GM19468 (cell line): ENCODE data around the gene CALCOCO2.
"Not testable (repeated sequence)": the region's sequence is repeated elsewhere in the genome, so short reads cannot be mapped to it uniquely, and the experiment has no call there.

Experiments used
- ATAC-seq: cut with Tn5 transposase; IDR thresholded peaks from one replicate; pipeline ENCODE4 v1.9.1; 2021; ENCODE audit warnings: mild to moderate bottlenecking, moderate library complexity, moderate number of reproducible peaks; ENCODE audit not compliant: unreplicated experiment; ENCODE audit errors: extremely low read depth

CALCOCO2 gene

GRCh38 chr17:48820936-48821335 lies 9.9 kb upstream of the CALCOCO2 start:
- not testable (repeated sequence) for ATAC-seq

GRCh38 chr17:48825446-48826381 lies 5.1 kb upstream of the CALCOCO2 start:
- ATAC-seq = no peak

- no peak for ATAC-seq
Measured at GRCh38 chr17:48831549-48831883, 681 bp downstream of the CALCOCO2 start.

- ATAC-seq = no peak
Measured at GRCh38 chr17:48834973-48835372, 4.1 kb downstream of the CALCOCO2 start.

- no peak for ATAC-seq
Measured at GRCh38 chr17:48835971-48836370, 5.1 kb downstream of the CALCOCO2 start.

GRCh38 chr17:48837458-48837857 lies 6.6 kb downstream of the CALCOCO2 start:
- ATAC-seq = not testable (repeated sequence)

- ATAC-seq = no peak
Measured at GRCh38 chr17:48840441-48840840, 9.6 kb downstream of the CALCOCO2 start.

GRCh38 chr17:48841395-48841831 lies 10.6 kb downstream of the CALCOCO2 start:
- ATAC-seq = peak; percentile 75

GRCh38 chr17:48842746-48843145 lies 11.9 kb downstream of the CALCOCO2 start:
- ATAC-seq = no peak

- ATAC-seq = no peak
Measured at GRCh38 chr17:48843187-48843900, 12.5 kb downstream of the CALCOCO2 start.

GRCh38 chr17:48850792-48851323 lies 20.0 kb downstream of the CALCOCO2 start:
- no peak for ATAC-seq

- ATAC-seq = no peak
Measured at GRCh38 chr17:48854774-48855476, 24.1 kb downstream of the CALCOCO2 start.

GRCh38 chr17:48856122-48856821 lies 25.4 kb downstream of the CALCOCO2 start:
- ATAC-seq = no peak

GRCh38 chr17:48860034-48860433 lies 29.2 kb downstream of the CALCOCO2 start:
- ATAC-seq = no peak

- no peak for ATAC-seq
Measured at GRCh38 chr17:48860456-48860855, 29.6 kb downstream of the CALCOCO2 start.

GRCh38 chr17:48868916-48869500 lies 38.2 kb downstream of the CALCOCO2 start:
- ATAC-seq = no peak

GRCh38 chr17:48869821-48870318 lies 39.0 kb downstream of the CALCOCO2 start:
- no peak for ATAC-seq

- no peak for ATAC-seq
Measured at GRCh38 chr17:48871035-48871550, 40.3 kb downstream of the CALCOCO2 start.
